ENCODE results near the gene GNG10.
"Not testable (repeated sequence)": the region's sequence is repeated elsewhere in the genome, so short reads cannot be mapped to it uniquely, and the experiment has no call there.

Gene GNG10

DNA sequence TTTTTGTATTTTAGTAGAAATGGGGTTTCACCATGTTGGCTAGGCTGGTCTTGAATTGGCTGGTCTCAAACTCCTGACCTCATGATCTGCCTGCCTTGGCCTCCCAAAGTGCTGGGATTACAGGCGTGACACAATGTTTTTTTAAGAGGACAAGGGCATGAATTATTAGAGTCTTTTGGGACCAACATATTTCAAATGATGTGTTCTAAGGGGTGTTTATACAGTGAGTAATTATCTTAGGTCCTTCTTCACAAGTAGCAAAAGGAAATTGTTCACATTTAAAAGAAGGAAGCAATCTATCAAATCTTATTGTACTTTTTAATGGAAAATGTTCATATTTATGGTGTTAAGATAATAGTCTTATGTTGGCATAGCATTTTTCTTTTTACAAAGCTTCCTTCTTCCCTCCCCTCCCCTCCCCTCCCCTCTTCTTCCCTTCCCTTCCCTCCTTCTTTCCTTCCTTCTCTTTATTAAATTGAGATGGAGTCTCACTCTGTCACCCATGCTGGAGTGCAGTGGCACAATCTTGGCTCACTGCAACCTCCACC lies 6.7 kb downstream of the GNG10 start:
- Mint-ChIP-seq H3K27me3 (ENCODE audit: low read depth) (no peaks in the 10 kb centered on the region), H3K36me3 (ENCODE audit: low read depth) (peaks cover 40% of the 10 kb centered on the region), H3K4me3 (no peak overlapping the region), H3K27ac (no peak overlapping the region), H3K4me1 (peaks cover 5% of the 10 kb centered on the region), H3K9me3 (no peaks in the 10 kb centered on the region)
- TF ChIP-seq, protein P1, sequence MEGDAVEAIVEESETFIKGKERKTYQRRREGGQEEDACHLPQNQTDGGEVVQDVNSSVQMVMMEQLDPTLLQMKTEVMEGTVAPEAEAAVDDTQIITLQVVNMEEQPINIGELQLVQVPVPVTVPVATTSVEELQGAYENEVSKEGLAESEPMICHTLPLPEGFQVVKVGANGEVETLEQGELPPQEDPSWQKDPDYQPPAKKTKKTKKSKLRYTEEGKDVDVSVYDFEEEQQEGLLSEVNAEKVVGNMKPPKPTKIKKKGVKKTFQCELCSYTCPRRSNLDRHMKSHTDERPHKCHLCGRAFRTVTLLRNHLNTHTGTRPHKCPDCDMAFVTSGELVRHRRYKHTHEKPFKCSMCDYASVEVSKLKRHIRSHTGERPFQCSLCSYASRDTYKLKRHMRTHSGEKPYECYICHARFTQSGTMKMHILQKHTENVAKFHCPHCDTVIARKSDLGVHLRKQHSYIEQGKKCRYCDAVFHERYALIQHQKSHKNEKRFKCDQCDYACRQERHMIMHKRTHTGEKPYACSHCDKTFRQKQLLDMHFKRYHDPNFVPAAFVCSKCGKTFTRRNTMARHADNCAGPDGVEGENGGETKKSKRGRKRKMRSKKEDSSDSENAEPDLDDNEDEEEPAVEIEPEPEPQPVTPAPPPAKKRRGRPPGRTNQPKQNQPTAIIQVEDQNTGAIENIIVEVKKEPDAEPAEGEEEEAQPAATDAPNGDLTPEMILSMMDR (IDR thresholded peaks at IDR 0.05; ENCODE audit: unreplicated experiment in 3 of 3) = no peak

DNA sequence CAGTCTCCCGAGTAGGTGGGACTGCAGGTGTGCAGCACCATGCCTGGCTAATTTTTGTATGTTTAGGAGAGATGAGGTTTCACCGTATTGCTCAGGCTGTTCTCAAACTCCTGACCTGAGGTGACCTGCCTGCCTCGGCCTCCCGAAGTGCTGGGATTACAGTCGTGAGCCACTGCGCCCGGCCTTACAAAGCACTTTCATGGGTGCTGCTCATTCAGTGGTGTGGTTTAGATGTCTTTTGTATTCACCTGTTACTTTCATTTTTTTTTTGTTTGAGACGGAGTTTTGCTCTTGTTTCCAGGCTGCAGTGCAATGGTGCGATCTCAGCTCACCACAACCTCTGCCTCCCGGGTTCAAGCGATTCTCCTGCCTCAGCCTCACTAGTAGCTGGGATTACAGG lies 7.2 kb downstream of the GNG10 start:
- not testable (repeated sequence) for H3K27ac Mint-ChIP-seq; H3K27me3 Mint-ChIP-seq (ENCODE audit: low read depth); H3K9me3 Mint-ChIP-seq; H3K4me3 Mint-ChIP-seq; H3K4me1 Mint-ChIP-seq
- H3K36me3 Mint-ChIP-seq (ENCODE audit: low read depth) = peaks cover 35% of the 10 kb centered on the region

DNA sequence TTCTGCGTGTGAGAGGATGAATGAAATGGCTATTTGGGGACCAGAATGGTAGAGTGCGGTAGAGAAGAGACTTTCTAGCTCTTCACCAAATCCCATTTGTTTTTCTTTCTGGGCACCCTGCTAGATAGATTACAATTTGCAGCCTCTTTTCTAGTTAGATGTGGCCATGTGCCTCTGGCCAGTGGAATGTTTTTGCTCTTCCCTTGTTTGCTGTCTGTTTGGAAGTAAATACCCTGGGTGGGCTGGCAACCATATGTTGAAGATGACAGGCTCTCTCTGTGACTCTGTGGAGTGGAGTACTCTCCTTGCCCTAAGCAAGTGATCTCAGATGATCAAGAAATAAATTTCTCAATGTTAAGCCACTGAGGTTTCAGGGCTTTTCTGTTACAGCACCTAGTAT lies 12.9 kb downstream of the GNG10 start:
- H3K9me3 Mint-ChIP-seq = peaks cover 3% of the 10 kb centered on the region
- H3K4me1 Mint-ChIP-seq = no peaks in the 10 kb centered on the region
- TF ChIP-seq, protein P1 (IDR thresholded peaks at IDR 0.05; ENCODE audit: unreplicated experiment in 3 of 3) = no peak
- no peaks in the 10 kb centered on the region for H3K27me3 Mint-ChIP-seq (ENCODE audit: low read depth)
- H3K36me3 Mint-ChIP-seq (ENCODE audit: low read depth) = peaks cover 33% of the 10 kb centered on the region
- H3K4me3 Mint-ChIP-seq = no peak overlapping the region
- no peak overlapping the region for H3K27ac Mint-ChIP-seq

DNA sequence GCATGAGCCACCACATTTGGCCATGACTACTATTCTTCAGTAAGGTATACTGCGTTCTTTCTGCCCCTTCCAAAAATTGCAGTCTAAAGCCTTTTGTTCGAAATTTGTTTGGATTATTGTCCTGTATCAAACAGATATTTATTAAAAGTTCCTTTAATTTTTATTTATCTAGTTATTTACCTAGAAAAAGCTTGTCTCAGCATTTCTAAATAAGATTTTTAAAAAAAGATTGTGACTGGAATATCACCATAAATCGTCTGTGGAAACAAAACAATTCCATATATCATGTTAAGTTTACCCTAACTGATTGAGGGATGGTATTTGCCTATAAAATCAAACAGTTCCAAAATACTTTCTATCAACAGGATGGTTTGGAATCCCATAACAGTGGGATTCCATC lies 14.7 kb downstream of the GNG10 start:
- Mint-ChIP-seq H3K27me3 (ENCODE audit: low read depth) (no peaks in the 10 kb centered on the region), H3K4me1 (no peaks in the 10 kb centered on the region), H3K36me3 (ENCODE audit: low read depth) (peaks cover 35% of the 10 kb centered on the region), H3K4me3 (no peak overlapping the region), H3K9me3 (peaks cover 3% of the 10 kb centered on the region), H3K27ac (no peak overlapping the region)
- TF ChIP-seq, protein P1 (IDR thresholded peaks at IDR 0.05; ENCODE audit: unreplicated experiment in 3 of 3) = no peak

DNA sequence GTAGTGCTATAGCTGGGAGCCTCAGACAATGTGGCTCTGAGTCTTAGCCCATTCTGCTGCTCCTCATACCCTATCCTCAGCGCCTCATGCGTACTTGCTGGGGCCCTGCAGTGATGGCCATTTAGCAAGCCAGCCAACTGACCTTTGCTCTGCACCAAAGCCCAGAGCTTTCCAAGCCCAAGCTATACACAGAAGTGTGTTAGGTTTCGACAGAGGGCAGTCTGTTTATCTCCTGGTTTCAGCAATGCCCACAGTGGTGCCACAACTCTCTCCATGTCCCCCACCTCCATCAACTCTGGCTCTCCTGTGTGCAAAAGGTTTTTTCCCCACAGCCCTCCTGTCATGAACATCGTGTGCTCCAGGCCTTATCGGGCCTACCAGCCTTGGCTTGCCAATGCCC lies 16.9 kb downstream of the GNG10 start:
- no peaks in the 10 kb centered on the region for H3K4me1 Mint-ChIP-seq
- peaks cover 30% of the 10 kb centered on the region for H3K36me3 Mint-ChIP-seq (ENCODE audit: low read depth)
- H3K9me3 Mint-ChIP-seq = peaks cover 3% of the 10 kb centered on the region
- no peaks in the 10 kb centered on the region for H3K27me3 Mint-ChIP-seq (ENCODE audit: low read depth)
- H3K4me3 Mint-ChIP-seq = no peak overlapping the region
- H3K27ac Mint-ChIP-seq = no peak overlapping the region
- TF ChIP-seq, protein P1 (IDR thresholded peaks at IDR 0.05; ENCODE audit: unreplicated experiment in 3 of 3) = no peak

DNA sequence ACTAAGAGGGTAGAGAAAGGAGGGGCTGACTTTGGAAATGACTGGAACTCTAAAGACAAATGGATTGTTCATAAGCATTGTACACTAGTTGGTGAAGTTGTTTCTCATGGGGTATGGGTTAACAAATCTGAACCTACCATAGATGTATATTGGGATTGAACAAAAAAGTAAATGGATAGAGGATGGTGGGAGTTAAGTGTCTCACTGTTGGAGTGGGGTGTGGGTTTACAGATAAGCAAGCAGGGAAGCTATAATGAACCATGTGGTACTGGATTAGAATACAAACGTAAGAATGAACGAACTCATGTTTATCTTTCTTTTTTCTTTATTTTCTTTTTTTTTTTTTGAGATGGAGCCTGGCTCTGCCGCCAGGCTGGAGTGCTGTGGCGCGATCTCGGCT lies 17.8 kb downstream of the GNG10 start:
- H3K4me1 Mint-ChIP-seq = no peaks in the 10 kb centered on the region
- H3K27ac Mint-ChIP-seq = no peak overlapping the region
- H3K36me3 Mint-ChIP-seq (ENCODE audit: low read depth) = peaks cover 30% of the 10 kb centered on the region
- no peaks in the 10 kb centered on the region for H3K27me3 Mint-ChIP-seq (ENCODE audit: low read depth)
- TF ChIP-seq, protein P1 (IDR thresholded peaks at IDR 0.05; ENCODE audit: unreplicated experiment in 3 of 3) = no peak
- H3K4me3 Mint-ChIP-seq = no peak overlapping the region
- H3K9me3 Mint-ChIP-seq = peaks cover 3% of the 10 kb centered on the region
